SK-N-SH (cell line): ENCODE data around the gene CEP57L1. TPM values are rescaled to one million over a fixed set of nuclear protein-coding genes. Genes with fewer than 3 reads are reported as not detected.

Experiments
- CTCF ChIA-PET: fragments of 300-600, 350-600 bp; formaldehyde crosslinking; extraction: SDS; loops from one replicate; lab custom pipeline; 2021; lab: Yijun Ruan, JAX
- POLR2A ChIA-PET: fragments of 350-600 bp; sonication (Branson Sonifier 250); formaldehyde crosslinking; extraction: SDS; loops from one replicate; lab custom pipeline; 2020; ENCODE audit warnings: antibody characterized with exemption, inconsistent platforms; lab: Yijun Ruan, JAX
- DNase-seq: peaks from one replicate; pipeline ENCODE4 v3.0.0; 2012
- H2AFZ ChIP-seq: fragments of 200-600 bp; sonication (generic); 2 replicates; pipeline ENCODE4 v1.8.1; 2016; ENCODE audit warnings: antibody characterized with exemption, mild to moderate bottlenecking, low read depth
- H3F3A ChIP-seq: fragments of 200-600 bp; sonication (generic); replicated peaks from 2 replicates; pipeline ENCODE3; 2016; ENCODE audit warnings: antibody characterized with exemption, mild to moderate bottlenecking; ENCODE audit not compliant: insufficient read depth
- H3K27ac ChIP-seq, 2 experiments: fragments of 200-500 bp in 1 of 2; fragments of 200-600 bp in 1 of 2; sonication (Bioruptor generic) in 1 of 2; sonication (generic), shearing (Covaris generic) in 1 of 2; 2 replicates each; pipeline versions ENCODE4 v1.5.1 to v1.6.1; 2014 to 2016; ENCODE audit warnings: low read depth in 2 of 2, inconsistent platforms in 1 of 2, low read length in 1 of 2, mild to moderate bottlenecking in 1 of 2, mixed read lengths in 1 of 2
- H3K27me3 ChIP-seq: fragments of 200-600 bp; sonication (generic), shearing (Covaris generic); 2 replicates; pipeline ENCODE4 v1.6.1; 2016; ENCODE audit warnings: mixed run types; ENCODE audit not compliant: insufficient read depth
- H3K36me3 ChIP-seq, 2 experiments: fragments of 200-500 bp in 1 of 2; fragments of 200-600 bp in 1 of 2; sonication (Bioruptor generic) in 1 of 2; sonication (generic) in 1 of 2; replicated peaks in 1 of 2; 2 replicates each; pipeline versions ENCODE3 to v1.5.1; 2014 to 2016; ENCODE audit warnings: low read length in 1 of 2, mild to moderate bottlenecking in 1 of 2; ENCODE audit not compliant: insufficient read depth in 2 of 2, control insufficient read depth in 1 of 2
- H3K4me1 ChIP-seq, 2 experiments: fragments of 200-500 bp in 1 of 2; fragments of 200-600 bp in 1 of 2; sonication (Bioruptor generic) in 1 of 2; sonication (generic), shearing (Covaris generic) in 1 of 2; 2 replicates each; pipeline versions ENCODE4 v1.5.1 to v1.6.1; 2014 to 2016; ENCODE audit warnings: low read depth in 1 of 2, low read length in 1 of 2, mixed run types in 1 of 2; ENCODE audit not compliant: insufficient read depth in 2 of 2, control insufficient read depth in 1 of 2
- H3K4me2 ChIP-seq: fragments of 200-600 bp; sonication (generic), shearing (Covaris generic); 2 replicates; pipeline ENCODE4 v1.6.1; 2017; ENCODE audit warnings: mixed run types
- H3K4me3 ChIP-seq, 2 experiments: fragments of 200-500 bp in 1 of 2; fragments of 200-600 bp in 1 of 2; sonication (Bioruptor generic) in 1 of 2; sonication (generic), shearing (Covaris generic) in 1 of 2; 2 replicates each; pipeline versions ENCODE4 v1.5.1 to v1.8.1; 2014 to 2016; ENCODE audit warnings: low read depth in 2 of 2, inconsistent platforms in 1 of 2, low read length in 1 of 2, mild to moderate bottlenecking in 1 of 2, mixed read lengths in 1 of 2, moderate library complexity in 1 of 2
- H3K79me2 ChIP-seq: fragments of 200-600 bp; sonication (generic); 2 replicates; pipeline ENCODE4 v1.8.1; 2017; ENCODE audit warnings: mild to moderate bottlenecking; ENCODE audit not compliant: insufficient read depth
- H3K9ac ChIP-seq: fragments of 200-600 bp; sonication (generic); 2 replicates; pipeline ENCODE4 v1.6.1; 2017; ENCODE audit warnings: mixed run types
- H3K9me2 ChIP-seq: fragments of 200-600 bp; sonication (generic); 2 replicates; pipeline ENCODE4 v1.6.1; 2017; ENCODE audit warnings: mixed run types
- H3K9me3 ChIP-seq: fragments of 200-600 bp; sonication (generic); 2 replicates; pipeline ENCODE4 v1.6.1; 2017; ENCODE audit warnings: mixed run types, mild to moderate bottlenecking, moderate library complexity
- H4K20me1 ChIP-seq: fragments of 200-600 bp; sonication (generic); 2 replicates; pipeline ENCODE4 v1.6.1; 2017; ENCODE audit warnings: mild to moderate bottlenecking, mixed run types; ENCODE audit not compliant: insufficient read depth
- CHD2 ChIP-seq: fragments of 150-350 bp; IDR thresholded peaks from 2 replicates; pipeline ENCODE4 v1.6.1; 2018; ENCODE audit warnings: low read length; ENCODE audit not compliant: partially characterized antibody
- CTCF ChIP-seq: fragments of 200-600 bp; sonication (generic); IDR thresholded peaks from 2 replicates; pipeline ENCODE4 v1.6.1; 2017; ENCODE audit warnings: antibody characterized with exemption, mild to moderate bottlenecking, moderate library complexity
- ELF1 ChIP-seq: IDR thresholded peaks from 2 replicates; pipeline ENCODE4 v1.4.0; 2012
- EZH2phosphoT487 ChIP-seq: fragments of 200-600 bp; sonication (generic); IDR thresholded peaks from 2 replicates; pipeline ENCODE4 v1.6.1; 2017; ENCODE audit warnings: low read depth, mixed run types, mild to moderate bottlenecking, antibody characterized with exemption, moderate library complexity, borderline replicate concordance
- FOXJ3 ChIP-seq: sonication (generic); formaldehyde crosslinking; IDR thresholded peaks from 2 replicates; pipeline ENCODE4 v1.5.1; 2020; ENCODE audit warnings: mild to moderate bottlenecking, missing genetic modification reagents
- GABPA ChIP-seq: IDR thresholded peaks from 2 replicates; pipeline ENCODE4 v1.4.0; 2012; ENCODE audit warnings: low read depth, mild to moderate bottlenecking
- MAX ChIP-seq: IDR thresholded peaks from 2 replicates; pipeline ENCODE4 v1.4.0; 2012; ENCODE audit warnings: low read depth
- NRF1 ChIP-seq: IDR thresholded peaks from 2 replicates; pipeline ENCODE4 v1.6.1; 2012; ENCODE audit warnings: low read depth, mild to moderate bottlenecking, low read length
- RXRA ChIP-seq: IDR thresholded peaks from 2 replicates; pipeline ENCODE4 v1.4.0; 2012; ENCODE audit warnings: low read depth, mild to moderate bottlenecking, borderline replicate concordance
- SIN3A ChIP-seq: IDR thresholded peaks from 2 replicates; pipeline ENCODE4 v1.6.1; 2012; ENCODE audit warnings: low read depth, mild to moderate bottlenecking, low read length, moderate library complexity, borderline replicate concordance
- SMC3 ChIP-seq: IDR thresholded peaks from 2 replicates; pipeline ENCODE4 v1.6.1; 2012; ENCODE audit warnings: low read depth, low read length, improper control_type of control experiment
- TAF1 ChIP-seq: IDR thresholded peaks from 2 replicates; pipeline ENCODE4 v1.6.1; 2012; ENCODE audit warnings: low read depth, mild to moderate bottlenecking, low read length, moderate library complexity, borderline replicate concordance
- TCF12 ChIP-seq: IDR thresholded peaks from 2 replicates; pipeline ENCODE4 v1.4.0; 2012
- WGBS: methylation state at CpG from one replicate; pipeline ENCODE4 v1.1.6; 2017; ENCODE audit warnings: low lambda C conversion rate; 5-methylcytosine and 5-hydroxymethylcytosine counted together
- polyA plus RNA-seq, 3 experiments: library from polyadenylated mRNA; depleted of rRNA; stranded (reverse); fragments of >200 nt; gene quantifications; 2 replicates each; pipeline ENCODE4 v1.2.3, GENCODE V29; 2012
- TF ChIP-seq, protein P1 (sequence below): IDR thresholded peaks from 2 replicates; pipeline ENCODE4 v1.4.0; 2012; ENCODE audit warnings: low read depth, borderline replicate concordance
- TF ChIP-seq, protein P2 (sequence below): IDR thresholded peaks from 2 replicates; pipeline ENCODE4 v1.4.0; 2012; ENCODE audit warnings: low read depth, borderline replicate concordance

The CEP57L1 gene
- polyA plus RNA-seq, 1 of the 3 experiments (the other 2 are of a cell fraction), result 7.3 TPM

GRCh38 chr6:109081516-109082187, 13.7 kb upstream of the CEP57L1 start:
- no peak for DNase-seq
- peaks cover 0 to 5% of the 10 kb centered on the region in 2 experiments; a peak in 2 of 4 replicates for H3K4me1 ChIP-seq
- no peaks in the 10 kb centered on the region for H3F3A ChIP-seq
- 96% methylated on average over 4 of the region's 4 CpGs for WGBS
- H3K9me3 ChIP-seq, result no peaks in the 10 kb centered on the region
- H3K27me3 ChIP-seq, result no peaks in the 10 kb centered on the region
- peaks cover 12% of the 10 kb centered on the region; the same call in 1 of the 2 replicates for H3K79me2 ChIP-seq
- H4K20me1 ChIP-seq, result no peaks in the 10 kb centered on the region
- POLR2A ChIA-PET, result no interaction called here
- no peak overlapping the region for H2AFZ ChIP-seq
- TF ChIP-seq CHD2, result no peak
- TF ChIP-seq GABPA, result no peak
- TF ChIP-seq NRF1, result no peak
- TF ChIP-seq RXRA, result no peak
- no peak for TF ChIP-seq EZH2phosphoT487
- no peak for TF ChIP-seq FOXJ3
- no peak for TF ChIP-seq SMC3
- TF ChIP-seq MAX, result no peak
- TF ChIP-seq, protein P1, sequence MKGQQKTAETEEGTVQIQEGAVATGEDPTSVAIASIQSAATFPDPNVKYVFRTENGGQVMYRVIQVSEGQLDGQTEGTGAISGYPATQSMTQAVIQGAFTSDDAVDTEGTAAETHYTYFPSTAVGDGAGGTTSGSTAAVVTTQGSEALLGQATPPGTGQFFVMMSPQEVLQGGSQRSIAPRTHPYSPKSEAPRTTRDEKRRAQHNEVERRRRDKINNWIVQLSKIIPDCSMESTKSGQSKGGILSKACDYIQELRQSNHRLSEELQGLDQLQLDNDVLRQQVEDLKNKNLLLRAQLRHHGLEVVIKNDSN, result no peak
- TF ChIP-seq TAF1, result no peak
- TF ChIP-seq CTCF, result no peak
- no peak for TF ChIP-seq SIN3A
- TF ChIP-seq, protein P2, sequence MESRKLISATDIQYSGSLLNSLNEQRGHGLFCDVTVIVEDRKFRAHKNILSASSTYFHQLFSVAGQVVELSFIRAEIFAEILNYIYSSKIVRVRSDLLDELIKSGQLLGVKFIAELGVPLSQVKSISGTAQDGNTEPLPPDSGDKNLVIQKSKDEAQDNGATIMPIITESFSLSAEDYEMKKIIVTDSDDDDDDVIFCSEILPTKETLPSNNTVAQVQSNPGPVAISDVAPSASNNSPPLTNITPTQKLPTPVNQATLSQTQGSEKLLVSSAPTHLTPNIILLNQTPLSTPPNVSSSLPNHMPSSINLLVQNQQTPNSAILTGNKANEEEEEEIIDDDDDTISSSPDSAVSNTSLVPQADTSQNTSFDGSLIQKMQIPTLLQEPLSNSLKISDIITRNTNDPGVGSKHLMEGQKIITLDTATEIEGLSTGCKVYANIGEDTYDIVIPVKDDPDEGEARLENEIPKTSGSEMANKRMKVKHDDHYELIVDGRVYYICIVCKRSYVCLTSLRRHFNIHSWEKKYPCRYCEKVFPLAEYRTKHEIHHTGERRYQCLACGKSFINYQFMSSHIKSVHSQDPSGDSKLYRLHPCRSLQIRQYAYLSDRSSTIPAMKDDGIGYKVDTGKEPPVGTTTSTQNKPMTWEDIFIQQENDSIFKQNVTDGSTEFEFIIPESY, result no peak
- no peak for TF ChIP-seq TCF12
- TF ChIP-seq ELF1, result no peak
- CTCF ChIA-PET, result interaction anchor here (0.7 to 1.3 kb wide), 3 partner anchors 8 to 188 kb away, joined by 3 to 7 read pairs (median 4); no protein-coding TSS in a partner anchor
- no peak overlapping the region for H3K4me2 ChIP-seq
- H3K9me2 ChIP-seq, result no peaks in the 10 kb centered on the region
- H3K4me3 ChIP-seq, result no peak overlapping the region
- H3K9ac ChIP-seq, result no peak overlapping the region
- peaks cover 0 to 4% of the 10 kb centered on the region in 2 experiments for H3K36me3 ChIP-seq
- no peak overlapping the region for H3K27ac ChIP-seq
